Jurkat, Clone E6-1 (cell line): ENCODE data around the gene IL15RA.
"Not testable (repeated sequence)": the region's sequence is repeated elsewhere in the genome, so short reads cannot be mapped to it uniquely, and the experiment has no call there.

ENCODE experiments used
- DNase-seq: peaks from one replicate; pipeline ENCODE4 v3.0.0-alpha.2; 2011; ENCODE audit warnings: low read depth, low spot score
- H3K4me3 ChIP-seq: 2 replicates; pipeline ENCODE4 v1.5.1; 2011; ENCODE audit warnings: mild to moderate bottlenecking, low read length, control low read depth, moderate library complexity

The IL15RA gene

GRCh38 chr10:5958675-5959074 lies 18.7 kb downstream of the IL15RA start:
- DNase-seq: no peak
- no peak overlapping the region for H3K4me3 ChIP-seq

GRCh38 chr10:5958077-5958476 lies 19.3 kb downstream of the IL15RA start:
- H3K4me3 ChIP-seq: no peak overlapping the region
- DNase-seq: no peak

- DNase-seq: no peak
- no peak overlapping the region for H3K4me3 ChIP-seq
These were observed 21.0 kb downstream of the IL15RA start for GRCh38 chr10:5956146-5956936.

- H3K4me3 ChIP-seq: no peak overlapping the region
- DNase-seq: no peak
These were observed 23.7 kb downstream of the IL15RA start for GRCh38 chr10:5953676-5954075.

- H3K4me3 ChIP-seq: no peak overlapping the region
- DNase-seq: no peak
These were observed 24.5 kb downstream of the IL15RA start for GRCh38 chr10:5952731-5953385.

GRCh38 chr10:5951721-5952407 lies 25.5 kb downstream of the IL15RA start:
- no peak for DNase-seq
- H3K4me3 ChIP-seq: no peak overlapping the region

GRCh38 chr10:5951167-5951711 lies 26.1 kb downstream of the IL15RA start:
- no peak overlapping the region for H3K4me3 ChIP-seq

GRCh38 chr10:5949009-5949759 lies 28.2 kb downstream of the IL15RA start:
- DNase-seq: peak; percentile 10
- no peak overlapping the region for H3K4me3 ChIP-seq

More at GRCh38 chr10:5951167-5951711, 26.1 kb downstream of the IL15RA start:
- DNase-seq: no peak

- H3K4me3 ChIP-seq: no peak overlapping the region
- no peak for DNase-seq
These were observed 29.1 kb downstream of the IL15RA start for GRCh38 chr10:5948208-5948585.

GRCh38 chr10:5947471-5948207 lies 29.7 kb downstream of the IL15RA start:
- H3K4me3 ChIP-seq: no peak overlapping the region
- DNase-seq: no peak

GRCh38 chr10:5946786-5947185 lies 30.6 kb downstream of the IL15RA start:
- no peak overlapping the region for H3K4me3 ChIP-seq
- DNase-seq: no peak

GRCh38 chr10:5946419-5946775 lies 30.9 kb downstream of the IL15RA start:
- not testable (repeated sequence) for DNase-seq, H3K4me3 ChIP-seq

GRCh38 chr10:5945561-5946418 lies 31.6 kb downstream of the IL15RA start:
- no peak for DNase-seq
- H3K4me3 ChIP-seq: no peak overlapping the region

GRCh38 chr10:5945190-5945509 lies 32.2 kb downstream of the IL15RA start:
- H3K4me3 ChIP-seq: no peak overlapping the region

GRCh38 chr10:5944389-5945189 lies 32.8 kb downstream of the IL15RA start:
- H3K4me3 ChIP-seq: no peak overlapping the region
- no peak for DNase-seq

More at GRCh38 chr10:5945190-5945509, 32.2 kb downstream of the IL15RA start:
- no peak for DNase-seq

GRCh38 chr10:5943536-5943935 lies 33.8 kb downstream of the IL15RA start:
- no peak for DNase-seq
- no peak overlapping the region for H3K4me3 ChIP-seq

- DNase-seq: no peak
- H3K4me3 ChIP-seq: no peak overlapping the region
These were observed 34.9 kb downstream of the IL15RA start for GRCh38 chr10:5942474-5942873.
